Muscle layer of colon (tissue), 2 donors: ENCODE measurements around the gene DCAF7.

Source experiments
- H3K27ac ChIP-seq: one replicate; pipeline ENCODE4 v1.7.0; 2013; ENCODE audit warnings: low read depth, mild to moderate bottlenecking, low read length, moderate library complexity
- H3K27me3 ChIP-seq, 2 donors: one replicate each; pipeline ENCODE4 v1.7.0; 2013; ENCODE audit warnings: low read length in 2 of 2, mild to moderate bottlenecking in 2 of 2; ENCODE audit not compliant: insufficient read depth in 2 of 2, control insufficient read depth in 1 of 2
- H3K36me3 ChIP-seq: one replicate; pipeline ENCODE4 v1.7.0; 2013; ENCODE audit warnings: mild to moderate bottlenecking, low read length; ENCODE audit not compliant: insufficient read depth
- H3K4me1 ChIP-seq: one replicate; pipeline ENCODE4 v1.7.0; 2013; ENCODE audit warnings: mild to moderate bottlenecking, low read length; ENCODE audit not compliant: insufficient read depth
- H3K4me3 ChIP-seq, 2 donors: one replicate each; pipeline ENCODE4 v1.7.0; 2013; ENCODE audit warnings: low read length in 2 of 2, low read depth in 1 of 2, mild to moderate bottlenecking in 1 of 2, moderate library complexity in 1 of 2
- H3K9ac ChIP-seq: one replicate; pipeline ENCODE4 v1.7.0; 2013; ENCODE audit warnings: low read length
- H3K9me3 ChIP-seq: one replicate; pipeline ENCODE4 v1.7.0; 2013; ENCODE audit warnings: mild to moderate bottlenecking, low read length
- donor health status: abdominal sarcoma.
- donor health status: Adenocarcinoma of cecum.

The DCAF7 gene

GRCh38 chr17:63623786-63624530 lies 73.7 kb downstream of the DCAF7 start:
- Histone ChIP-seq H3K27me3 (no peaks in the 10 kb centered on the region), H3K4me3 (peak overlapping the region in 1 of 2 donors; percentile 72), H3K9ac (peak overlapping the region; percentile 22), H3K4me1 (peaks cover 42% of the 10 kb centered on the region), H3K27ac (peak overlapping the region; percentile 89), H3K9me3 (no peaks in the 10 kb centered on the region), H3K36me3 (no peaks in the 10 kb centered on the region)

GRCh38 chr17:63624531-63624880 lies 74.2 kb downstream of the DCAF7 start:
- Histone ChIP-seq H3K27me3 (no peaks in the 10 kb centered on the region), H3K36me3 (no peaks in the 10 kb centered on the region), H3K27ac (no peak overlapping the region), H3K4me3 (no peak overlapping the region), H3K9me3 (no peaks in the 10 kb centered on the region), H3K9ac (no peak overlapping the region), H3K4me1 (peaks cover 42% of the 10 kb centered on the region)

- Histone ChIP-seq H3K4me3 (peak overlapping the region in 1 of 2 donors; percentile 9), H3K27me3 (no peaks in the 10 kb centered on the region), H3K27ac (no peak overlapping the region), H3K9ac (no peak overlapping the region), H3K4me1 (peaks cover 48% of the 10 kb centered on the region), H3K36me3 (no peaks in the 10 kb centered on the region), H3K9me3 (no peaks in the 10 kb centered on the region)
These were observed 76.4 kb downstream of the DCAF7 start for GRCh38 chr17:63626551-63627180.

DNA sequence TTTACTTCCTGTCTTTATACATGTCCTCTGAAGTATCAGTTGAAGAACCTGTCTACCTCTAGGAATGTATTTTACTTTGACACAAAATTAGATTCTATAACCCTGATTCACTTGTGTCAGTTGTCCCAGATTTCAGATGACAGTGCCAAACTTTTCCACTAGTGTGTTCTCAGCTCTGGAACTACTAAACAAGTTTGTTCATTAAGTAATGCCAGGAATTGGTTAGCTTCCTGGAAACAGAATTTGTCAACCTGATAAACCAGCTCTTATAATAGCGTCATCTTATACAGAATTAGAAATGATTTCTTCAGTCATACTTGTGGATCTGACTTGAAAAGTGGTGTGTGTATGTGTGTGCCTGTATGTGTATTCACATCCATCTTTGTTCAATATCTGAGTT lies 79.3 kb downstream of the DCAF7 start:
- Histone ChIP-seq H3K27ac (no peak overlapping the region), H3K9ac (no peak overlapping the region), H3K36me3 (peaks cover 10% of the 10 kb centered on the region), H3K4me1 (peaks cover 46% of the 10 kb centered on the region), H3K9me3 (no peaks in the 10 kb centered on the region), H3K27me3 (no peaks in the 10 kb centered on the region), H3K4me3 (no peak overlapping the region)

DNA sequence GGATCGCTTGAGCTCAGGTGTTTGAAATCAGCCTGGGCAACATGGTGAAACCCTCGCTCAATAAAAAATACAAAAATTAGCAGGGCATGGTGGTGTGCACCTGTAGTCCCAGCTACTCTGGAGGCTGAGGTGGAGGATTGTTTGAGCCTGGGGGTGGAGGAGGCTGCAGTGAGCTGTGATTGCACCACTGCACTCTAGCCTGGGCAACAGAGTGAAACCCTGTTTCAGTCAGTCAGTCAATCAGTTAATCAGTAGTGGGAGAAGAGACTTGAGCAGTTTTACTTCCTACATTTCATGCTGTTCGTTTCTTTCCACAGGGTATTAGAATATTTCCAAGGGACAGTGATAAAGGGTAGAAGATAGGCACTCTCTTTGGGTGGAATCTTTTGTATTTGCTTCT lies 80.8 kb downstream of the DCAF7 start:
- H3K9me3 ChIP-seq, result no peaks in the 10 kb centered on the region
- no peak overlapping the region for H3K9ac ChIP-seq
- H3K4me3 ChIP-seq, result no peak overlapping the region
- peaks cover 46% of the 10 kb centered on the region for H3K4me1 ChIP-seq
- H3K36me3 ChIP-seq, result peaks cover 12% of the 10 kb centered on the region
- H3K27me3 ChIP-seq, result no peaks in the 10 kb centered on the region
- H3K27ac ChIP-seq, result no peak overlapping the region

- Histone ChIP-seq H3K36me3 (peaks cover 15% of the 10 kb centered on the region), H3K27ac (no peak overlapping the region), H3K9me3 (no peaks in the 10 kb centered on the region), H3K9ac (no peak overlapping the region), H3K4me3 (no peak overlapping the region), H3K27me3 (no peaks in the 10 kb centered on the region), H3K4me1 (peaks cover 46% of the 10 kb centered on the region)
These were observed 81.3 kb downstream of the DCAF7 start for GRCh38 chr17:63631626-63632025.

DNA sequence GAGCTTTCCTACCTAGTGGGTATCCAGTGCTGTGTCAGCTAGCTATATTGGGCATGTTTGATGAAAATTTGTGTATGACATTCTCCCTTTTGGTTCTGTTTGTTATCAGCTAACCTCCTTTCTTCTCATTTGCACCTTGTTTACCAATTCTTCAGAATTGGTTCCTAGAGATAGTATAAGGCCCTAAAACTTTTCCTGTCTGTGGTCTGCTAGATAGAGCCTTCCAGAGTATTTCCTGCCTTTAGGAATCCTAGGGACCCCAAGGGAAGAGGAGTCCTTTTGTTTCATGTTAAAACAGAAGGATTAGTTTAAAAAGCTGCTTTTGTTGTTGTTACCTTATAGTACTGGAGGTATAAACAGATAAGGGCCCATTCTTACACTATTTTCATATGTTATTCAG lies 83.5 kb downstream of the DCAF7 start:
- Histone ChIP-seq H3K4me1 (peaks cover 48% of the 10 kb centered on the region), H3K9ac (no peak overlapping the region), H3K9me3 (no peaks in the 10 kb centered on the region), H3K27ac (peak overlapping the region; percentile 16), H3K4me3 (no peak overlapping the region), H3K36me3 (peaks cover 18% of the 10 kb centered on the region), H3K27me3 (no peaks in the 10 kb centered on the region)

- H3K27me3 ChIP-seq, result no peaks in the 10 kb centered on the region
- no peak overlapping the region for H3K4me3 ChIP-seq
- H3K27ac ChIP-seq, result peak overlapping the region; percentile 16
- no peak overlapping the region for H3K9ac ChIP-seq
- H3K4me1 ChIP-seq, result peaks cover 51% of the 10 kb centered on the region
- no peaks in the 10 kb centered on the region for H3K9me3 ChIP-seq
- peaks cover 18% of the 10 kb centered on the region for H3K36me3 ChIP-seq
These were observed 83.9 kb downstream of the DCAF7 start for GRCh38 chr17:63634163-63634562.

DNA sequence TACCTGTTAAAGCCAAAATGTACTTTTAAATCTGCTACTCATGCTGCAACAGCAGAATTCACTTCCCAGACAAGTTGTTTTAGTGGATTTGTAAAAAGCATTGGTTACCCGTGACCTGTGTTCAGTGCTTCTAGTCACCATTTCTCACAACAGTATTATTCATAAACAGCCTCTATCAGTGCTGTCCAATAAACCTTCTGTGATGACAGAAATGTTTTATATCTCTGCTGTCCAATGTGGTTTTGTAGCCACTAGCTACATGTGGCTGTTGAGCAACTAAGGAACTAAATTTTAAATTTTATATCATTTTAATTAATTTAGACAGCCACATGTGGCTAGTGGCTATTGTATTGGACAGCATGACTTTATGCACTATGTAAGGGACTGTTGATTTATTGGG lies 84.5 kb downstream of the DCAF7 start:
- Histone ChIP-seq H3K27ac (peak overlapping the region; percentile 16), H3K27me3 (no peaks in the 10 kb centered on the region)

GRCh38 chr17:63635290-63635689 lies 85.0 kb downstream of the DCAF7 start:
- H3K36me3 ChIP-seq, result peaks cover 18% of the 10 kb centered on the region
- no peak overlapping the region for H3K9ac ChIP-seq
- H3K27ac ChIP-seq, result no peak overlapping the region
- no peaks in the 10 kb centered on the region for H3K27me3 ChIP-seq
- no peaks in the 10 kb centered on the region for H3K9me3 ChIP-seq
- peaks cover 55% of the 10 kb centered on the region for H3K4me1 ChIP-seq
- no peak overlapping the region for H3K4me3 ChIP-seq

More for the DNA sequence above, 84.5 kb downstream of the DCAF7 start:
- H3K9ac ChIP-seq, result no peak overlapping the region
- H3K4me3 ChIP-seq, result no peak overlapping the region
- peaks cover 18% of the 10 kb centered on the region for H3K36me3 ChIP-seq
- H3K4me1 ChIP-seq, result peaks cover 55% of the 10 kb centered on the region
- H3K9me3 ChIP-seq, result no peaks in the 10 kb centered on the region

GRCh38 chr17:63635787-63636186 lies 85.5 kb downstream of the DCAF7 start:
- H3K27me3 ChIP-seq, result no peaks in the 10 kb centered on the region
- no peaks in the 10 kb centered on the region for H3K9me3 ChIP-seq
- peaks cover 18% of the 10 kb centered on the region for H3K36me3 ChIP-seq
- peaks cover 52% of the 10 kb centered on the region for H3K4me1 ChIP-seq
- H3K27ac ChIP-seq, result peak overlapping the region; percentile 35
- H3K9ac ChIP-seq, result no peak overlapping the region
- H3K4me3 ChIP-seq, result no peak overlapping the region

- H3K27me3 ChIP-seq, result no peaks in the 10 kb centered on the region
- no peak overlapping the region for H3K27ac ChIP-seq
- H3K9me3 ChIP-seq, result no peaks in the 10 kb centered on the region
- H3K9ac ChIP-seq, result no peak overlapping the region
- no peak overlapping the region for H3K4me3 ChIP-seq
- H3K36me3 ChIP-seq, result peaks cover 12% of the 10 kb centered on the region
- peaks cover 42% of the 10 kb centered on the region for H3K4me1 ChIP-seq
These were observed 88.8 kb downstream of the DCAF7 start for GRCh38 chr17:63639125-63639524.
